Measurements from ENCODE around the gene IGBP1.
"Not testable (repeated sequence)": the region's sequence is repeated elsewhere in the genome, so short reads cannot be mapped to it uniquely, and the experiment has no call there.

DNA sequence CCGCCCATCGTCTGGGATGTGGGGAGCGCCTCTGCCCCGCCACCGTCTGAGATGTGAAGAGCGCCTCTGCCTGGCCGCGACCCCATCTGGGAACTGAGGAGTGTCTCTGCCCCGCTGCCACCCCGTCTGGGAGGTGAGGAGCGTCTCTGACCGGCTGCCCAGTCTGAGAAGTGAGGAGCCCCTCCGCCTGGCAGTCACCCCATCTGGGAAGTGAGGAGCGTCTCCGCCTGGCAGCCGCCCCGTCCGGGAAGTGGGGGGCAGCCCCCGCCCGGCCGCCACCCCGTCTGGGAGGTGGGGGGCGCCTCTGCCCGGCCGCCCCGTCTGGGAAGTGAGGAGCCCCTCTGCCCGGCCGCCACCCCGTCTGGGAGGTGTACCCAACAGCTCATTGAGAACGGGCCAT is 10.2 kb upstream of the IGBP1 start:
- not testable (repeated sequence) for TF ChIP-seq EZH2phosphoT487 (IDR thresholded peaks at IDR 0.05; ENCODE audit: insufficient read depth, low read depth); EZH2 (IDR thresholded peaks at IDR 0.05; ENCODE audit: insufficient read depth, poor library complexity, severe bottlenecking)
